ENCODE measurements around the gene C3orf49.

C3orf49 gene

DNA sequence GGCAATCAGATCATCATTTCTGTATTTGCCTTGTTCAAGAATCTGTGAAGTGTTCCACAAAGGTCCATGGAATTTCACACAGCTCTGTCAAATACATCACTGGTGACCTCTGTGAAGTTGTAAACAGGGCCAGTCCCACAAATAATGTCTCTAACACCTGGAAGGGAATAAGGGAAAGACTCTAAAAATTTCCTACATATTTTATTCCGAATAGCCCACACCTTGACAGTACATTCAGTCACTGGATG lies at the start of gene C3orf49:
Gene C3orf49 (plus strand): TSS at position 149 of the 248 bp plus-strand sequence. CDS start 173 bp downstream, outside the sequence.
- Histone ChIP-seq H3K4me2 (no peak within 1 kb of the TSS), H3K4me1 (no peaks in the 10 kb centered on the region), H3K9ac (no peak within 1 kb of the TSS), H3K27ac (no peak within 1 kb of the TSS), H3K9me3 (replicated peaks in 1 of 11) (no peaks in the 10 kb centered on the region), H3K36me3 (peaks cover 0 to 7% (median 0%) of the 10 kb centered on the region in 11 experiments; a peak in 1 of 22 replicates), H4K20me1 (no peaks in the 10 kb centered on the region), H3K27me3 (no peaks in the 10 kb centered on the region), H3K4me3 (no peak within 1 kb of the TSS)
- TF ChIP-seq Cebpa-rat (IDR thresholded peaks at IDR 0.05): no peak

DNA sequence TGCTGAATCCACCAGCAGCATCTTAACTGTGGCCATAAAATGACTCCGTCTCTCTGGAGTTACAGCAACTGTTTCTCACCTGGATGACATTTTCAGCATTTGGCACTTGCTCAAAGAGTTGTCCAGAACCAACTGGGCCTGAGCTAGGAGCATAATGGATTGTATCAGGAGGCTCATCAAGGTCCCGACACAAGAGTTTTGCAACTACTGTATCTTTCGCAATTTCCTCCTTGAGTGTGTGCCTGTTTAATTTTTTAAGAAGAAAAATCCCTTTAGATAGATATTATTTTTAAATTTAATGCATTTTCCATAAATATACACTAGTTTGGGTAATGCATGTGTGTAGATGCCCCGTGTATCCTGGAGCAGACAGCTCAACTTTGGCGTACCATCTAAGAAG lies 44.3 kb upstream of the C3orf49 start:
- H3K4me1 ChIP-seq: peaks cover 0 to 8% (median 0%) of the 10 kb centered on the region in 10 experiments; a peak in 3 of 20 replicates
- H3K4me3 ChIP-seq: no peak overlapping the region
- H3K9me3 ChIP-seq (replicated peaks in 1 of 11): no peaks in the 10 kb centered on the region
- H3K27me3 ChIP-seq: no peaks in the 10 kb centered on the region
- peak overlapping the region in 3 of 11 experiments; percentile 7 to 37 (median 28); a peak in 2 of 22 replicates for H3K4me2 ChIP-seq
- TF ChIP-seq Cebpa-rat (IDR thresholded peaks at IDR 0.05): no peak
- H3K9ac ChIP-seq: no peak overlapping the region
- no peak overlapping the region for H3K27ac ChIP-seq
- H3K36me3 ChIP-seq: no peaks in the 10 kb centered on the region
- H4K20me1 ChIP-seq: no peaks in the 10 kb centered on the region

GRCh38 chr3:63779227-63779626 lies 39.9 kb upstream of the C3orf49 start:
- Histone ChIP-seq H3K4me2 (no peak overlapping the region), H3K4me1 (peaks cover 0 to 8% (median 0%) of the 10 kb centered on the region in 10 experiments; a peak in 3 of 20 replicates), H3K9ac (no peak overlapping the region), H3K27me3 (no peaks in the 10 kb centered on the region), H3K9me3 (replicated peaks in 1 of 11) (peaks cover 0 to 7% (median 0%) of the 10 kb centered on the region in 11 experiments; a peak in 4 of 22 replicates), H3K4me3 (no peak overlapping the region), H3K36me3 (no peaks in the 10 kb centered on the region), H4K20me1 (no peaks in the 10 kb centered on the region), H3K27ac (no peak overlapping the region)
- no peak for TF ChIP-seq Cebpa-rat (IDR thresholded peaks at IDR 0.05)

GRCh38 chr3:63791974-63792373 lies 27.1 kb upstream of the C3orf49 start:
- no peaks in the 10 kb centered on the region for H3K36me3 ChIP-seq
- no peak overlapping the region for H3K27ac ChIP-seq
- H3K9ac ChIP-seq: no peak overlapping the region
- no peaks in the 10 kb centered on the region for H4K20me1 ChIP-seq
- no peak overlapping the region for H3K4me3 ChIP-seq
- no peaks in the 10 kb centered on the region for H3K27me3 ChIP-seq
- no peaks in the 10 kb centered on the region for H3K4me1 ChIP-seq
- H3K4me2 ChIP-seq: no peak overlapping the region
- peak in 1 of 11 experiments; percentile 69; a peak in 3 of 22 replicates for TF ChIP-seq Cebpa-rat (IDR thresholded peaks at IDR 0.05)
- no peaks in the 10 kb centered on the region for H3K9me3 ChIP-seq (replicated peaks in 1 of 11)

DNA sequence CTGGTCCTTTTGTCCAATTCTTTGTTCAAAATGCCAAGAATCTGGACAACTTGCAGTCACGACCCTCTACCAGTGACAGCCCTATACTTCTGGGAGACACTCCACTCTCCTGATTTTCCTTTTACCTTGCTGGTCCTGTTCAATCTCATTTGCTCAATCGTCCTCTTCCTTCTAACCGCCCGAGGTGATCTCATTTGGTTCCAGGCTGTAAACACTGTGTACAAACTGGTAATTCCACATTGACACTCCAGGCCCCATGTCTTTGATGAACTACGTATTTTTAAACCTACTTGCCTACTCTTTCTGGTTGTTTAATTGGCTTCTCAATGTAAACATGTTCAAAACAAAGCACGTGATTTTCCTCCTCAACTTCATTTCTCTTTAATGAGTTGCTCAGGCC lies 23.7 kb upstream of the C3orf49 start:
- no peaks in the 10 kb centered on the region for H4K20me1 ChIP-seq
- no peaks in the 10 kb centered on the region for H3K27me3 ChIP-seq
- H3K4me1 ChIP-seq: no peaks in the 10 kb centered on the region
- no peak overlapping the region for H3K4me3 ChIP-seq
- no peaks in the 10 kb centered on the region for H3K9me3 ChIP-seq (replicated peaks in 1 of 11)
- H3K4me2 ChIP-seq: no peak overlapping the region
- no peak overlapping the region for H3K27ac ChIP-seq
- H3K36me3 ChIP-seq: no peaks in the 10 kb centered on the region
- TF ChIP-seq Cebpa-rat (IDR thresholded peaks at IDR 0.05): no peak
- no peak overlapping the region for H3K9ac ChIP-seq

DNA sequence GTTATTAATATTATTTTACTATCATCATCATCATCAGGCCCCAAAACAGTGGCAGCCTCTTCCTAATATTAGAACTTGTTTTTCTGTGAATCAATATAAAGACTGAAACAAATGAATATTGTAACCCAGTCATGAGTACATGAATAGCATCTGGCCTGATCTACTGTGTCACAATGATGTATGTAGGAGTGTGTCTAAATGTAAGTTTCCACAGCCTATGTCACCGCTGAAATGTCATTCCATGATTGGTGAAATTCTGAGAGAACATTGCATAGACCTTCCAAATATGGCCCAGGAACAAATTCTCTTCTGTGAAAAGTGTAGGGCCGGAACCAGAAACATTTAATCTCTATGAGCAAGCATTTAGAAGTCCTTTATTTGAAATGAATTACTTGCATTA lies 20.6 kb upstream of the C3orf49 start:
- no peak for TF ChIP-seq Cebpa-rat (IDR thresholded peaks at IDR 0.05)
- Histone ChIP-seq H4K20me1 (no peaks in the 10 kb centered on the region), H3K4me3 (no peak overlapping the region)

GRCh38 chr3:63798949-63799348 lies 20.1 kb upstream of the C3orf49 start:
- Histone ChIP-seq H3K4me1 (no peaks in the 10 kb centered on the region), H3K27me3 (no peaks in the 10 kb centered on the region), H3K4me2 (no peak overlapping the region), H3K36me3 (no peaks in the 10 kb centered on the region), H3K27ac (no peak overlapping the region), H3K9me3 (replicated peaks in 1 of 11) (no peaks in the 10 kb centered on the region), H3K4me3 (no peak overlapping the region), H4K20me1 (no peaks in the 10 kb centered on the region), H3K9ac (no peak overlapping the region)
- no peak for TF ChIP-seq Cebpa-rat (IDR thresholded peaks at IDR 0.05)

More for the DNA sequence above, 20.6 kb upstream of the C3orf49 start:
- H3K36me3 ChIP-seq: no peaks in the 10 kb centered on the region
- no peak overlapping the region for H3K9ac ChIP-seq
- no peak overlapping the region for H3K4me2 ChIP-seq
- no peak overlapping the region for H3K27ac ChIP-seq
- no peaks in the 10 kb centered on the region for H3K4me1 ChIP-seq
- H3K9me3 ChIP-seq (replicated peaks in 1 of 11): no peaks in the 10 kb centered on the region
- H3K27me3 ChIP-seq: no peaks in the 10 kb centered on the region

DNA sequence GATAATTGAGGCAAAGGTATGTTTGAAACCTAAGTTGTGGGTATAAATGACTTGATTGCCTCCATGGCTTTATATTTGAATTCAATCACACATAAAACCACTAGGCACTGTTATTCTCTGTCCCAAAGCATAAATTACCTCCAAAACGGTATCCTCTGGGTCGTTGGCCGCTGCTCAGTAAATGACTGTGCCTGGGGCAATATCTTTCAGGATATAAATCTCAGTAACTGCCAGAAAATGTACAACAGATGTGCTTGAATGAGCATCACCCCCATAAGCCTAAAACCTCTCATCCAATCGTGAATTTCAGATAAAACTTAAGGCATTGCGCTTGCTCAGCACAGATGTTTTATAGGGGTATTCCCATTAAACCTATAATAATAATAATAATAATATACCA lies 19.0 kb upstream of the C3orf49 start:
- H4K20me1 ChIP-seq: no peaks in the 10 kb centered on the region
- no peak for TF ChIP-seq Cebpa-rat (IDR thresholded peaks at IDR 0.05)
- H3K27ac ChIP-seq: no peak overlapping the region
- no peaks in the 10 kb centered on the region for H3K9me3 ChIP-seq (replicated peaks in 1 of 11)
- no peaks in the 10 kb centered on the region for H3K27me3 ChIP-seq
- no peaks in the 10 kb centered on the region for H3K4me1 ChIP-seq
- no peak overlapping the region for H3K4me2 ChIP-seq
- H3K9ac ChIP-seq: no peak overlapping the region
- H3K36me3 ChIP-seq: no peaks in the 10 kb centered on the region
- no peak overlapping the region for H3K4me3 ChIP-seq

DNA sequence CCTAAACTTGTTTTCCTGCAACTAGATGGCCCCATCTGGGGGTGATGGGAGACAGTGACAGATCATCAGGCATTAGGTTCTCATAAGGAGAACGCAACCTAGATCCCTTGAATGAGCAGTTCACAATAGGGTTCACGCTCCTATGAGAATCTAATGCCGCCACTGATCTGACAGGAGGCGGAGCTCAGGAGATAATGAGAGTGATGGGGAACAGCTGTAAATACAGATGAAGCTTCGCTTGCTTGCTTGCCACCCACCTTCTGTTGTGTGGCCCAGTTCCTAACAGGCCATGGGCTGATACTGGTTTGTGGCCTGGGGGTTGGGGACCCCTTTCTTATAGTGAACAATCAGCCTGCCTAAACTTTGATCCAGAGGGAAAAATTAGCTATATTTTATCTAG lies 15.2 kb upstream of the C3orf49 start:
- H3K27me3 ChIP-seq: no peaks in the 10 kb centered on the region
- H3K36me3 ChIP-seq: no peaks in the 10 kb centered on the region
- H4K20me1 ChIP-seq: no peaks in the 10 kb centered on the region
- H3K27ac ChIP-seq: no peak overlapping the region
- no peak overlapping the region for H3K4me3 ChIP-seq
- H3K9me3 ChIP-seq (replicated peaks in 1 of 11): peaks cover 0 to 11% (median 8%) of the 10 kb centered on the region in 11 experiments; a peak in 9 of 22 replicates
- H3K9ac ChIP-seq: no peak overlapping the region
- H3K4me2 ChIP-seq: no peak overlapping the region
- no peak for TF ChIP-seq Cebpa-rat (IDR thresholded peaks at IDR 0.05)
- H3K4me1 ChIP-seq: peaks cover 0 to 18% (median 14%) of the 10 kb centered on the region in 10 experiments; a peak in 13 of 20 replicates

DNA sequence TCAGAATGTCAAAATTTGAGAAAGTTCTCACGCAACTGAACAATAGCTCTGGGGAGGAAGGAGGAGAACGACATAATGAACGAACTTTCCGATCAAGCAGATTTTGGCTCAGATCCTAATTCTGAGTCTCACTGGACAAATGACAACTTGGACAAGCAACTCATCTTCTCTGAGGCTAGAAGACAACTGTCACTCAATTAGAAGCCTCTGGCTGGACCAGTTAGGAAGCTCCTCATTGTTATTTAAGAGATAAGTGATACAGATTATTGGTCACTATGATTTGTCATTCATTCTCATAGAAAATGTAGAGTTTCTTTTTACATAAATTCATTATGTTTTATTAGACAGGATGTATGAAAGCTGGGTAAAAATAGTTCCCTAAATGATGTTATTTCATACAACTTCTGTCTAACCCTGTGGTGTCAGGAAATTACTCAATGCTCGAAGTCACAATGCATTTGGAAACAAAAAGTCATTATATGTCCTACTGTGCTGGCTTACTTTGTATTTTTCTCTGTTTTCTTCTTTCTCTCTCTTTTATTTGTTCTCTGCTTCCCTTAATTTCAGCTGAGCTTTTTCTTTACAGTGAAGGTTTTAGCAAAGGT lies 11.0 kb upstream of the C3orf49 start:
- Histone ChIP-seq H3K4me3 (peak overlapping the region in 1 of 10 experiments; percentile 39; a peak in 1 of 20 replicates), H3K4me1 (peaks cover 0 to 30% (median 19%) of the 10 kb centered on the region in 10 experiments; a peak in 13 of 20 replicates), H3K36me3 (no peaks in the 10 kb centered on the region), H3K9me3 (replicated peaks in 1 of 11) (peaks cover 0 to 11% (median 8%) of the 10 kb centered on the region in 11 experiments; a peak in 9 of 22 replicates), H3K9ac (peak overlapping the region in 3 of 11 experiments; percentile 19 to 63 (median 35); a peak in 5 of 22 replicates), H3K27me3 (no peaks in the 10 kb centered on the region), H3K4me2 (peak overlapping the region in 8 of 11 experiments; percentile 30 to 84 (median 74); a peak in 15 of 22 replicates), H4K20me1 (no peaks in the 10 kb centered on the region), H3K27ac (peak overlapping the region in 9 of 11 experiments; percentile 11 to 77 (median 35); a peak in 13 of 22 replicates)
- TF ChIP-seq Cebpa-rat (IDR thresholded peaks at IDR 0.05): no peak

All from BLaER1 treated with 17β-estradiol and CSF1 and Interleukin-3, amounts not matched to agents 10 nM and 100 nM (cell line).